Retinal pigment epithelial cell (primary cell): ENCODE data around the gene VPS13D.

Experiments used
- DNase-seq: peaks from one replicate; pipeline ENCODE4 v3.0.0-alpha.2; 2010; ENCODE audit warnings: low read depth
- H3K4me3 ChIP-seq: 2 replicates; pipeline ENCODE4 v1.5.1; 2011; ENCODE audit warnings: mild to moderate bottlenecking, low read length, control low read depth, moderate library complexity
- TF ChIP-seq, protein P1 (sequence below): conservative IDR thresholded peaks from 2 replicates; pipeline ENCODE4 v1.5.1; 2011; ENCODE audit warnings: low read depth, low read length, control low read depth, inconsistent platforms

VPS13D gene

DNA sequence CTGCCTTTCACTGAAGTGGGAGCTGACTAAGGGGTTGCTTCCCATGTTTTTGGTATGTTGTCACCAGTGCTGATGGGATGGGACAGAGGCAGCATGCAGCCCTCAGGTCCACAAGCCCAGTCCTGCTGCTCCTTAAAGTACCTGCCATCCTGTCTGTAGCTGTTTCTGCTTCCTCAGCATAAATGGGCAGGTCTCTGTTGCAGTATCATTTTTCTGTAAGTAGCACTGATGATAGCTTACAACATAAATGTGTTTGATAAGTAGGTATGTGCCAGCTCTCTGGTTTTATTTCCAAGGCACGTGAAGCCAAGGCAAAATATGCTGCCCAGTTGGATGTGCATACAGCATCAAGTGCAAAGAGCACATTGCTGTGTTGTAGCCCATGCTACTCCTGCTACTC, 173.0 kb downstream of the VPS13D start:
- TF ChIP-seq, protein P1, sequence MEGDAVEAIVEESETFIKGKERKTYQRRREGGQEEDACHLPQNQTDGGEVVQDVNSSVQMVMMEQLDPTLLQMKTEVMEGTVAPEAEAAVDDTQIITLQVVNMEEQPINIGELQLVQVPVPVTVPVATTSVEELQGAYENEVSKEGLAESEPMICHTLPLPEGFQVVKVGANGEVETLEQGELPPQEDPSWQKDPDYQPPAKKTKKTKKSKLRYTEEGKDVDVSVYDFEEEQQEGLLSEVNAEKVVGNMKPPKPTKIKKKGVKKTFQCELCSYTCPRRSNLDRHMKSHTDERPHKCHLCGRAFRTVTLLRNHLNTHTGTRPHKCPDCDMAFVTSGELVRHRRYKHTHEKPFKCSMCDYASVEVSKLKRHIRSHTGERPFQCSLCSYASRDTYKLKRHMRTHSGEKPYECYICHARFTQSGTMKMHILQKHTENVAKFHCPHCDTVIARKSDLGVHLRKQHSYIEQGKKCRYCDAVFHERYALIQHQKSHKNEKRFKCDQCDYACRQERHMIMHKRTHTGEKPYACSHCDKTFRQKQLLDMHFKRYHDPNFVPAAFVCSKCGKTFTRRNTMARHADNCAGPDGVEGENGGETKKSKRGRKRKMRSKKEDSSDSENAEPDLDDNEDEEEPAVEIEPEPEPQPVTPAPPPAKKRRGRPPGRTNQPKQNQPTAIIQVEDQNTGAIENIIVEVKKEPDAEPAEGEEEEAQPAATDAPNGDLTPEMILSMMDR, result no peak
- DNase-seq, result no peak
- no peak overlapping the region for H3K4me3 ChIP-seq

DNA sequence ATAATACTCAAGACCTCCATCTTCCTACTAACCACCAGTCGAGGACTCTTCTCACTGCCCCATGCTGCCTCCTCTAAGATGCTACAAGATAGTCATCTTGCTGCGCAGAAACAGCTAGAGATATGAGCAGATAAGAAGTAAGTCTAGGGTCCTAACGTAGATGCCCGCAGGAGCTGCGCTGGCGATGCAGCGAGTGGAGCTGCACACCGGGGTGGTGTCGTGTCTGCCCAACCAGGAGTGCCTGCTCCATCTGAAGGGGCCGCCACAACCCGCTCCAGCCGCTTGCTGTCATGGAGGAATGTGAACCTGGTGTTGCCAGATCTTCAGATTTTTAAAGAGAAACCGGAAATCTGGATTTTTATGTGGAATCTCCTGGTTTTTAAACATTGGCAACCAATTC, 175.1 kb downstream of the VPS13D start:
- DNase-seq, result no peak
- TF ChIP-seq, protein P1, result no peak
- no peak overlapping the region for H3K4me3 ChIP-seq

DNA sequence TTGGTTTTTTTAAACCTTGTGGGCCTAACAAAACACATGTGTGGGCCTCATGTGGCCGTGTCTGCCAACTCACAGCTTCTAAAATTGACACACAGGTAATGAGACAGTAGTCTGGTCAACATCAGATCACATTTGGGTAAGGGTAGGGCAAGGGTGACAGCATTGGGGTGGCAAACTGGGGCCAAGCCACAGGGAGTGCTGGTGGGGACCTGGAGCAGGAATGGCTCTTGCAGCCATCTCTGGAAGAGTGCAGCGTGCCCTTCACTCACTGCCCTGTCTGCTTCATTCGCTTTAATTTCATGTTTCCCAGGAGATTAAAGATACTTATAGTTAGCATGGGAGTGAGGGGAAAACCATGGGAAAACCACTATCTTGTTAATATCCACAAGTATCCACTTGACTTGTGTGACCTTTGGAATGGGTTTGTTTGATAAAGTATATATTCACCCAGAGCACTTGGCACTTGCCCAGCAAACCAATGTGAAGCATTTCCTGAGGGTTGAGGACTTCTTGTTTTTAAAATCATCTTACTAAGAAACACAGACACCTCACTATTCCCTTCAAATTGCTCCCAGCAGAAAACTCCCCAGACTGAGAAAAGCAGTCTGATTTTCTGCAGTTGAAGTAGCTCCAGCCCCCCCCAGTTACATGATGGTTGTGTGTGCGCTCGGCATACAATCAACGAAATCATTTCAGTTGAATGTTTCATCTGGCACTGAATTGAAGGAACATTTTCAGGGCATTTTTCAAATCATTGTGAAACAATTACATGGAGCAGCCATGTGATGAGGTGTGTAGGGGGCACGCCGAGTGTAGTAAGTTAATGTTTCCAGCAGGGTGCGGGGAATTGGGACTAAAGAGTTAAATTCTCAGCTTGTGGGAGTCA, 175.7 kb downstream of the VPS13D start:
- H3K4me3 ChIP-seq, result no peak overlapping the region
- DNase-seq, result no peak
- TF ChIP-seq, protein P1, result peak; percentile 50

DNA sequence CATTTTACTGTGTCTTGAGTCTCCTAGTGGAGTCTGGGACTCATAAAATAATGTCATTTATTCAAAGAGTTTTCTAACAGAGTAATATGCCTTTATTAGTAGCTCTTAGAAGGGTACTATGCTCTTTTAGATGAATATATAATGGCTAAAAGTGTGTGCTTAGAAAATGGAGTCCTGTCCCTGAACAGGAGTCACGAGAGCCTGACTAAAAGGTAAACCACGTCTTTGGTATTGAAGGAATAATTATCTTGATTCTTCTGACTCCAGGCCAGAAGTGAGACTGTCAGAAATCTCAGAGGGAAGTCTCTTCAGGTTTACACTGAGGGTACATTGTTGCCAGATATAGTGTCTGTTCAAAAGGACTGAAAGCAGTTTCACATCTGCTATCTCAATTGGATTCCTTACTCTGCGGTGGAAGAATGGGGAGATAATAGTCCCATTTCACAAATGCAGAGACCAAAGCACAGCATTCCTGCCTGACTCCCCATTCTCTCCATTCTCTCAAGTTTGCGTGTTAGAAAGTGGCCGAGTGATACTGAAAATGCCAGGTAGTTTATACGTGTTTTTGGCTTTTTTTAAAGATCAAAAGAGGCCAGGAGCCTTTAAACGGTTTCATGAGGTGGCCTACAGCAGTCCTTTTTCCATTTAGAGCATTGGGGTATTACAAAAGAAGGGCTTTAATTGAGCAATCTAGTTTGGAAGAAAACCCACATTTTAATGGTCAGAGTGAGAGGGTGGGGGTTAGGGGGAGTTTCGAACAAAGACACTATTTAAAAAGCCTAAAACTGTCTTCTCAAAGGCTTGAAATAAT, 176.6 kb downstream of the VPS13D start:
- no peak overlapping the region for H3K4me3 ChIP-seq
- DNase-seq, result no peak
- TF ChIP-seq, protein P1, result no peak

DNA sequence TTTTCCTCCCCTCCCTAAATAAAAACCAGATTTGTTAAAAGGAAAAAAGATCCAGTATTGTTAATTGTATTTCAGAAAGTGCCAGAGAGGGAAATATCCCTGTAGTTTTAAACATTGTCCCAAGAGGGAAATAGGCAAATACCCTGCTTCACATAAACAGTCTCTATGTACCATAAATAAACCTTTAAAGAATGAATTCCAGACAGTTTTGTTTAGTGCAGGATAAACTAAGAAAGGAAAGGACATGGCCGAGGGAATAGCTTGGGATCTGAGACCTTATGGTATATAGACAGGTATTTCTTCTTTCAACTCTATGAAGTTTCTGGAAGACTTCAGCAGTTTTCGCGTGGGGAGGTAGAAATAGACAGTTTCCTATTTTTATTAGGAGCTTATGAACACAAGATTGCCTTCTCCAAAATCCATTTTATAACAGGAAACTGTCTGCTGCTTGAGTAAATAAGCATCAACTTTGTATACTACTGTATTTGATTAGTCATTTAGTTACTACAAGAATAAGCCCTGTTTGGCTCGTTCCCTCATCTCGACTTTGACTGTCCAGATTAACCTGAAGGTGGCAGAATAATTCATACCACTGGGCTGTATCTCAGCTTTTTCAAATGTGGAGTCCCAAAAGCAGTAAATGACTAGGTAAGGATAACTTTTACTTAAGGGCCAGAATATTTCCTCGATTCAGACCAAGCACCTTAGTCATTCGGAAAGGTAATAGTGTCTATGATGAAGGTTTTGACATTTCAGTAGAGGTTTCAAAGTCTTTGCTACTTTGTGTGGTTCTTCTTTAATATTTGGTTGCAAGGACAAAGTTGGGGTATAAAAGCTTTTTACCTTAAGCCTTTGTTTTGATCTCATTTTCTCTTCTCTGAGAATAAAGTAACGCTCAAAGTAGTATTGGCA, 177.5 kb downstream of the VPS13D start:
- no peak for DNase-seq
- TF ChIP-seq, protein P1, result peak; percentile 50
- no peak overlapping the region for H3K4me3 ChIP-seq

DNA sequence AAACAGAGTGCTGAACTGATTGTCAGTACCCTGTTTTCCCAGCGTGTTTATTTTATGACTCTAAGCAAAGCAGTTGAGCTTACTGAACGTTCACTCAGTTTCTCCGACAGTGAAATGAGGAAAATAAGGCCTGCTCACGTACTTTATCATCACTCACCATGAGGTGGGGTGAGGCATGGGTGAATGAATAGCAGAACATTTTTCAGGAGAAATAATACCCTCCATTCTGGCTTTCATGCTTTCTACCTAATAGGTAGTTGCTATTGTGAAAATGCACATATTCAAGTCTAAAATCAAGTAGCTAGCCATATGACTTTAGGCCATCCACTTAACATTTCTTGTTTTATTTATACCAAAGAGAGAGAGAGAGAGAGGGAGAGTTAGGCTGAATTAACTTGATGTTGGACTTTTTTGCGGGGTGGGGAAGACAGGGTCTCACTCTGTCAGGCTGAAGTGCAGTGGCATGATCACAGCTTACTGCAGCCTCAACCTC, 178.2 kb downstream of the VPS13D start:
- TF ChIP-seq, protein P1, result no peak
- no peak for DNase-seq

More for the DNA sequence above, 178.2 kb downstream of the VPS13D start:
- H3K4me3 ChIP-seq, result no peak overlapping the region
